Lung (tissue), 12 donors: ENCODE measurements around the gene TGFB2. TPM values are rescaled to one million over a fixed set of nuclear protein-coding genes. Genes with fewer than 3 reads are reported as not detected.

Experiments used
- ATAC-seq: fragments of 200-7000 bp; cut with Tn5 transposase; one replicate; pipeline ENCODE4 v1.9.1; 2020; ENCODE audit warnings: moderate number of reproducible peaks; ENCODE audit not compliant: insufficient read depth, low FRiP score
- DNase-seq, 3 donors: peaks; one replicate each; pipeline ENCODE4 v3.0.0-alpha.2; 2013 to 2017
- H3K27ac ChIP-seq, 2 donors: one replicate each; pipeline ENCODE4 v1.5.1; 2013; ENCODE audit warnings: mild to moderate bottlenecking in 2 of 2, moderate library complexity in 2 of 2, control low read depth in 1 of 2, inconsistent platforms in 1 of 2, low read depth in 1 of 2, low read length in 1 of 2
- H3K27me3 ChIP-seq, 3 donors: one replicate each; pipeline ENCODE4 v1.5.1; 2013; ENCODE audit warnings: low read length in 2 of 3; ENCODE audit not compliant: control insufficient read depth in 3 of 3, insufficient read depth in 3 of 3
- H3K36me3 ChIP-seq, 4 donors: one replicate each; pipeline ENCODE4 v1.5.1; 2013; ENCODE audit warnings: low read length in 4 of 4, mild to moderate bottlenecking in 1 of 4, moderate library complexity in 1 of 4; ENCODE audit not compliant: control insufficient read depth in 4 of 4, insufficient read depth in 4 of 4
- H3K4me1 ChIP-seq, 5 donors: one replicate each; pipeline ENCODE4 v1.5.1; 2013; ENCODE audit warnings: low read length in 5 of 5, mild to moderate bottlenecking in 2 of 5, moderate library complexity in 1 of 5; ENCODE audit not compliant: control insufficient read depth in 5 of 5, insufficient read depth in 5 of 5
- H3K4me3 ChIP-seq: one replicate; pipeline ENCODE4 v1.5.1; 2013; ENCODE audit warnings: mild to moderate bottlenecking, control low read depth, moderate library complexity
- H3K9ac ChIP-seq, 2 donors: one replicate each; pipeline ENCODE4 v1.5.1; 2013; ENCODE audit warnings: low read length in 2 of 2, control low read depth in 1 of 2; ENCODE audit not compliant: insufficient read depth in 1 of 2
- H3K9me3 ChIP-seq, 4 donors: one replicate each; pipeline ENCODE4 v1.5.1; 2013; ENCODE audit warnings: low read length in 3 of 4, mild to moderate bottlenecking in 1 of 4, moderate library complexity in 1 of 4; ENCODE audit not compliant: control insufficient read depth in 4 of 4, insufficient read depth in 3 of 4
- CTCF ChIP-seq: IDR thresholded peaks from 2 replicates; pipeline ENCODE4 v1.5.1; 2012; ENCODE audit warnings: mild to moderate bottlenecking; ENCODE audit errors: control extremely low read depth, extremely low read depth
- WGBS, 2 donors: extraction: QIAGEN DNeasy Blood & Tissue Kit; methylation state at CpG; one replicate each; pipeline ENCODE4 v1.1.7; 2013; 5-methylcytosine and 5-hydroxymethylcytosine counted together
- polyA plus RNA-seq, 2 donors: library from polyadenylated mRNA; stranded (reverse); fragments of 200-250 nt; gene quantifications; one replicate each; pipeline ENCODE4 v1.2.1, GENCODE V29; 2013
- total RNA-seq, 2 donors: library from RNA; depleted of rRNA in 1 of 2; stranded (reverse); fragments of >200 nt in 1 of 2; gene quantifications; one replicate each; pipeline ENCODE4 v1.2.1, GENCODE V29; 2014 to 2021
- donor health status: control.
- donor health status: control.
- donor health status: Bipolar disorder and iron deficiency.
- donor health status: healthy.
- donor health status: DM: yes; HTN: yes; CAD: no.

Gene TGFB2
- total and polyA plus RNA-seq, 4 donors: 1.9 to 53.7 (median 3.8) TPM

GRCh38 chr1:218444173-218444572 lies 99.0 kb downstream of the TGFB2 start:
- no peak overlapping the region for H3K9ac ChIP-seq
- 86 to 90% methylated on average over 5 of the region's 5 CpGs for WGBS, 2 donors
- no peak for ATAC-seq
- H3K27ac ChIP-seq: no peak overlapping the region
- no peak for DNase-seq
- peaks cover 0 to 9% (median 2%) of the 10 kb centered on the region in 4 donors for H3K36me3 ChIP-seq
- H3K4me3 ChIP-seq: no peak overlapping the region
- H3K4me1 ChIP-seq: no peaks in the 10 kb centered on the region
- H3K9me3 ChIP-seq: no peaks in the 10 kb centered on the region
- no peaks in the 10 kb centered on the region for H3K27me3 ChIP-seq
- no peak for TF ChIP-seq CTCF

GRCh38 chr1:218444588-218444987 lies 99.5 kb downstream of the TGFB2 start:
- ATAC-seq: no peak
- 76 to 87% methylated on average over 1 of the region's 1 CpG for WGBS, 2 donors
- no peak for TF ChIP-seq CTCF

GRCh38 chr1:218447010-218447689 lies 102.0 kb downstream of the TGFB2 start:
- Histone ChIP-seq H3K36me3 (no peaks in the 10 kb centered on the region), H3K4me3 (no peak overlapping the region), H3K27me3 (no peaks in the 10 kb centered on the region), H3K9ac (no peak overlapping the region), H3K4me1 (no peaks in the 10 kb centered on the region), H3K27ac (peak overlapping the region in 1 of 2 donors; percentile 45), H3K9me3 (no peaks in the 10 kb centered on the region)
- ATAC-seq (no peak), DNase-seq (no peak)
- no peak for TF ChIP-seq CTCF
- WGBS, 2 donors: 90 to 93% methylated on average over 7 of the region's 7 CpGs

More at GRCh38 chr1:218444588-218444987, 99.5 kb downstream of the TGFB2 start:
- Histone ChIP-seq H3K9ac (no peak overlapping the region), H3K4me3 (no peak overlapping the region), H3K27me3 (no peaks in the 10 kb centered on the region), H3K27ac (no peak overlapping the region), H3K36me3 (peaks cover 0 to 8% (median 2%) of the 10 kb centered on the region in 4 donors), H3K4me1 (no peaks in the 10 kb centered on the region), H3K9me3 (no peaks in the 10 kb centered on the region)
- no peak for DNase-seq

- Histone ChIP-seq H3K9ac (no peak overlapping the region), H3K36me3 (no peaks in the 10 kb centered on the region), H3K4me1 (peaks cover 0 to 2% (median 0%) of the 10 kb centered on the region in 5 donors), H3K27ac (no peak overlapping the region), H3K4me3 (no peak overlapping the region), H3K9me3 (no peaks in the 10 kb centered on the region), H3K27me3 (no peaks in the 10 kb centered on the region)
- no peak for TF ChIP-seq CTCF
- WGBS, 2 donors: 58 to 69% methylated on average over 3 of the region's 3 CpGs
- DNase-seq (no peak), ATAC-seq (no peak)
Measured at GRCh38 chr1:218451415-218451814, 106.3 kb downstream of the TGFB2 start.
